Fibroblast of gingiva (primary cell): ENCODE results near the gene EXOC4.
"Not testable (repeated sequence)": the region's sequence is repeated elsewhere in the genome, so short reads cannot be mapped to it uniquely, and the experiment has no call there.

Experiments
- DNase-seq: peaks from one replicate; pipeline ENCODE4 v3.0.0-alpha.2; 2011; ENCODE audit warnings: low read depth

The EXOC4 gene

DNA sequence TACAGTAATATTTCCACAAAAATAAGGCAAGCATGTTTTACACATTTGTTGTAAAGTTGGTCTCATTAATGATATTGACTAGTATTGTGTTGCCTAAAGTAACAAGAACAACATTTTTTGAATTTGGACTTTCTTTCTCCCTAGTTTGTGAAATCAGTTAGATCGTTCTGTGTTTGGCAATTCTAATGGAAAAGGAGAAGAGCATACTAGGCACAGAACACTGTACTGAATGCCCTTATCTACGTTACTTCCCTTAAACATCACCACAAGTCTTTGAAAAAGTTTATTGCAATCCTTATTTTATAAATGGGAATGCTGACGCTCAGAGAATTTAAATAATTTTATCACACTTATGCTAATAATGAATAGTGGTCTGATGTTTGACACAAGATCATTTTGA lies 372.2 kb downstream of the EXOC4 start:
- DNase-seq = no peak

DNA sequence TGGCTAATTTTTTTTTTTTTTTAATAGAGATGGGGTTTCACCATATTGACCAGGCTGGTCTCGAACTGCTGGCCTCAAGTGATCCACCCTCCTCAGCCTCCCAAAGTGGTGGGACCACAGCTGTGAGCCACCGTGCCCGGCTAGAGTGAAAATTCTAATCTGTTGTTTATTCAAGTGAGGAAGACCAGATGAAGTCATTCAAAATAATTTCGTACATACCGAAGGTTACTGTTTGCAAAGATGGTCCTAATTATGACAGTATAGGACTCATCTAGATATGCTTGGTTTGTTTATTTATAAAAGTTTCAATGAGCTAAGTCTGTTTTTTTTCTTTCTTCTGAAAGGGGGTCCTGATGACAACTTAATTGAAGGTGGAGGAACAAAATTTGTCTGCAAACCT lies 376.8 kb downstream of the EXOC4 start:
- peak; percentile 68 for DNase-seq

GRCh38 chr7:133633055-133633454 lies 380.2 kb downstream of the EXOC4 start:
- DNase-seq = peak; percentile 52

DNA sequence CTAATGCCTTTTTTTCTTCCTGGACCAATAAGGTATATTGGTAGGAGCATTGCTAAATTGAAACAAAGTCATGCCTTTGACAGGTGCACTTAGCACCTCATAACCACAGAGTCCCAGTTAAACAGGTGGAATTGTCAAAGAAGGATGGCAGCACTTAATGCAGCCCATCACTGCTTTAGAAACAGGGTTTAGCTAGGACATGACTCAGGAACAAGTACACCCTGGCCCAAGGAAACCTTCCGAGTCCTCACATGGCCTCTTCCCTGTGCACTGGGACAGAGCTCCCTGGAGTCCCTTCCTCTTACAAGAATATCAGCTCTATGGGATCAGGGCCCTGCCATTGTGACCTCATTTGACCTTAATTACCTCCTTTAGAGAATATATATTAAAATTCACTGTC lies 382.7 kb downstream of the EXOC4 start:
- DNase-seq = no peak

GRCh38 chr7:133638857-133639256 lies 386.0 kb downstream of the EXOC4 start:
- no peak for DNase-seq

DNA sequence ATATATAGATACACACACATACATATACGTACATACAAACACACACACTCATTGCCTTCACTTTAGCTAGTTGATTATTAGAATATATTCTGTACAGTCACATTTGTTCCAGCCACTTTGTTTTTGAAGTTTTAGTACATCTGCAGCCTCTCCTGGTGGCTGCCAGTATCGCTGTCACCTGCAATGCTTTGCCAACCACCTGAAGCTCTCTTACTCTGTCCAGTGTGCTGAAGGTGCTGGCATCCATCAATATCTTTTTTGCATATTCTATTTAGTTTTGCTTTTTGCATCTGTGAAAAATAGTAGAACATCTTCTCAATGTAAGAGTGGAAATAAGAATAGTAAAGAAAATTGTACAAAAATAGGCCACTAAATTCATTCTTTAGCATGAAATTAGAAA lies 388.6 kb downstream of the EXOC4 start:
- no peak for DNase-seq

GRCh38 chr7:133642907-133643306 lies 390.0 kb downstream of the EXOC4 start:
- no peak for DNase-seq

GRCh38 chr7:133643652-133644051 lies 390.8 kb downstream of the EXOC4 start:
- not testable (repeated sequence) for DNase-seq

DNA sequence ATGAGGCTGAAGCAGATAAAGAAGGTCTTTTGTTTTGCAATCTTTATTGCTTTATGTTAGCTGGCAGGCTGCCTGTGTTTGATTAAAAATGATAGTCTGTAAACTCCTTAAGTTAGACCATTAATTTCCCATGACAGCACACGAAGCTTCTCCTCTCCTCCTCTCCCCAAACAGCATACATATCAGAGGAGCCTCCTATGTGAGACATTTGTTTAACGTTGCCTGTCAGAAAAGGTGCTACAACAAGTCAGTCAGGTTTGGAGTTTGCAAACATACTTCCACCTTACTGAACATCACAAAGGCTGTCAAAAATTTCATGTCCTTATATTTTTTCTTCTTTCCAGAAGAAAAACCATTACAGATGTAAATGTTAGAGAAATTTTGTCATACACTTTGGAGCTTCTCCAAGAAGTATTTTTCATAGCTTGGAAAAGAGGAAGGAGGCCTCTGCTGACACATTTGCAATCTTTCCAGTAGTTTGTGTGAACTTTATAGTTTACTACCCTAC lies 393.1 kb downstream of the EXOC4 start:
- DNase-seq = no peak

DNA sequence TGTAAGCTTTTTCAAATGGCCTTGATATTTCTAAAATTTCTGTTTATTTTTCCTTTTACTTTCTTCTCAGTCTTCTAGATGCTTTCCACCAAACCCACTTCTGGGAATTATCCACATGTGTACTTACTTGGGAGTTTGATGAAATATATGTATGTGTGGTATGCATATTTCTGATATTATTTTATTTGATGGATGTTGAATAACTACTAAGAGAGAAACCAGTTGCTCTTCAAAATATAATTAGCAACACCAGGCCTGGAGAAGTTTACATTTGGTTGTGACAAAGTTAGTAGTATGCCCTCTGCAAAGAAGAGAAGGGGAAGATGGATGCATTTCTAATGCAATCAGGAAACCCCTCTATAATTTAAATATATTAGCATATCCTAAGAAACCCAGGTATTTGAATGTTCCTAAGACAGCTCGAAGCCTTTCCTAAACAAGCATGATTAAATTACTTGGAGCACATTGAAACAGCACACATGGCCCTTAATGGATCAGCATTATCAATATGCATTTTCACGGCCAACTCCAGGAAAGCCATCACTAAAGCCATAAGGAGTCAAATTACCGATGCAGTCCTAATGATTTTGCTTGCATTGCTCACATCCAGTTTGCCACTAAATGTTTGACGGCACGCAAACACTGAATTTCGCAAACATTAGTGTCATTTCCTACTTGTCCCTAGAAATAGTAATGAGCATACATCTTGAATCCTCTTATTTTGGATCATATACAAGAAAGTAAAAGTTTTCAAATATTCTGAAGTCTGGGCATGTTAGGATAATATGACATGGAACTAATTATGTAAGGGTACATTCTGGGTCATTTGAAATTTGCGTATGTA lies 393.8 kb downstream of the EXOC4 start:
- DNase-seq = no peak

DNA sequence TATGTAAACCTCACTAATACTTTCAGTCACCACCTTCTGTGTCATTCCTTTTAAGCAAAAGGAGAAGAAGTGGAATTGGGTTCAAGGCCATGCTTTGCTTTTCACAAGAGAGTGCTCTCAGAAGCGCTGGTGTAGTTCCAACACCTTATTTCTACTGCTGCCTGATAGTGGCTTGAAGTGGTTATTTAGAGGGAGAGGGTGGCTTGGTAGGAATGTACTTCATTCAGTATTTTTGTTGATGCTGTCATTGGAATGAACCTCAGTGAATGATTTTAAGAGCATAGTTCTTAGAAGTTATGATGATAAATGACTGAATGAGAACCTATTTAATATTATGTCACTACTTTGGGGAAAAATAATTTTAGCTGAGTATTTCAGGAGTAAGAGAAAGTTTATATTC lies 396.7 kb downstream of the EXOC4 start:
- DNase-seq = no peak

DNA sequence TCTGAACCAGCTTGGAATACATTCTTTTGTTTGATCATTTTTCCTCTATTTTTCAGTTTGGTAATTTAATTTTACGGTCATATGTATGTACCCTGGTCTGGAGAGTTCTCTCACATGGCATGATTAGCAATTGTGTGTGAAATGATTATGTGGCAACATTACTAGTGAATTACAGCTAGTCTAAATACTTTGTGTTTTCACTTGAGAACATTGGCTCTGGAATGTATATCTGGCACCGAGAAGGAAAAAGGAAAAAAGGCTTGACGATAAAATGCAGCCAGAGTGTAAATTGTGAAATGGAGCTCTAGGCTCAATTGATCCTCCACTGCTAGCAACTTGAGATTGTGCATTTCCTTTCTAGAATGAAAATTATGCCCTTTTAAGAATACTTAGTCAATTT lies 397.2 kb downstream of the EXOC4 start:
- peak; percentile 93 for DNase-seq

DNA sequence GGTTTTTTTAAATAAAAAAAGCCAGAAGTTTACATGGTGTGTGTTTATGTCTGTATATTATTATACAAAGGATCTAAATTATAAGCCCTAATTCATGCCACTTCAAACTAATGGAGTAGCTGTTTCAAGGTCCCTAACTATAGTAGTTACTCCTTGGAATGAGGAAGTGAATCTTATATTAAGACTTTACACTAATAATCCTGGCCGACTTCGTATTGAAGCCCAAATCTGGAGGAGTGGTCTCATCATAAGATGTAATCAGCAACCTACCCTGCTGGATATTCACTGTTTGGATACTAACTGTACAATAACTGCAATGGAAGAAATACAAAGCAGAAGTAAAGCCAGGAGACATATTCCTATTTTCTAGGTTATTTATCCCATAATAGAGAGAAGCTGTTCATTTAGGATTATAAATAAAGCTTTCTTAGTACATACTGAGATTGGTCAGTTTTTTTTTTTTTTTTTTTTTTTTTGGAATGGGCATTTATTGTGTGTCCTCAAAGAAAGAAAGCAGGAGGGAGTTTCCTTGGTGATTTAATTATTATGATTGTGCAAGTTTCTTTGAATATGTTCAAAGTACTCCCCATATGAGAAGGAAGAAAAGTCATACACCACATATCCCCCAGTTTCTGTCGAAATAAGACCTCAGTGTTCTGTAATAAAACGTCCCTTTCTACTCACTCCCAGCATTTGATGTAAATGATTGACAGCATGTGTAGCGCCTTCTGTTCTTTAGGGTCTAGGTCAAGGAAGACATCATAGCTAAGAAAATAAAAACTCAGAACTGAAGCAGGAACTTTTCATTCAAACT lies 397.8 kb downstream of the EXOC4 start:
- DNase-seq = peak; percentile 67

- DNase-seq = peak; percentile 13
Observed at GRCh38 chr7:133652547-133652946, 399.7 kb downstream of the EXOC4 start.

DNA sequence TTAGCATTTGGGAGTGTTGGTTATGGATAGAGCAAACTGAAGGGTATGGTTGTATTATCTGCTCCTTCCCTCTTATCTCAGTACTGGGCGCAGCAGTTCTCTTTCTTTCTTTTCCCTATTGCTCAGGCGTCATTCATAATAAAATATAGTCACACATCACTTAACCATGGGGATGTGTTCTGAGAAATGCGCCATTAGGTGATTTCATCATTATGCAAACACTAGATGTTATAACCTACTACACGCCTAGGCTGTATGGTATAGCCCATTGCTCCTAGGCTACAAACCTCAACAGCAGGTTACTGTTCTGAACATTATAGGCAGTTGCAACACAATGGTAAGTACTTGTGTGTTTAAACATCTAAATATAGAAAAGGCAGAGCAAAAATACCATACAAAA lies 401.7 kb downstream of the EXOC4 start:
- no peak for DNase-seq

DNA sequence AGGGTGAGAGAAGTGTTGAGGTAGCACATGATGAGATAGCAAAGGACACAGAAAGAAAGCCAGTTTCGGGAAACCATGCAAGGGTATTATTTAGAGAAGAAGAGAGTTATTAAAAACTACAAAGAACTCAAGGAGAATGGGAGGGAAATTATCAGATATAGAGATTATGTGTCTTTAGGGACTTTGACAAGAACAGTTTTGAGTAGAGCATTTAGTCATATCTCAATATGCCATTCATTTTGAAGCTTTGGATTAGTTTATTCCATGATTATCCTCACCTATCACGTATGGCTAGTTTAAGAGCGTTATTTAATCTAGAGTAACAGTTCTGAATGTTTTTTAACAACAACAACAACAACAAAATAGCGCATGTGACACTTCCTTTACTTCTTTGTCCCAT lies 409.4 kb downstream of the EXOC4 start:
- DNase-seq = no peak

GRCh38 chr7:133662830-133663229 lies 410.0 kb downstream of the EXOC4 start:
- DNase-seq = no peak

DNA sequence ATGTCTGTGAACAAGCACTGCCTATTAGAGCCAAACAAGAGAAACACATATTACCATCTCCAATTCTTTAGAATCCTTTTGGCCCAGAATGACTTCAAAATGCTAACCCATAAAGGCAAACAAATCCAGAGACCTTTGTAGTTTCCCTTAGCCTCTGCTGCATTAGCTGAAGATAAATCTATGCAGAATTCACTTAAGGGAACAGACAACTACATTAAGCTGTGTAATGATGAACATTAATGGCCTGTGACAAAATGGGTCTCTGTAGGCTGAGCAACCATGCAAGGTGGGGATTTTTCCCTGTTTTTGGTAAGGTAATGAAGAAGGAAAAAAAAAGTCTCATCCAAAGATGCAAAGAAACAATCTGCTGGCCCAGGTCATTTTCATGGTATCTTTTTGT lies 411.6 kb downstream of the EXOC4 start:
- DNase-seq = no peak

- DNase-seq = peak; percentile 7
Observed at GRCh38 chr7:133668296-133669060, 415.6 kb downstream of the EXOC4 start.

GRCh38 chr7:133669061-133669455 lies 416.2 kb downstream of the EXOC4 start:
- DNase-seq = no peak

- no peak for DNase-seq
Observed at GRCh38 chr7:133670250-133670649, 417.4 kb downstream of the EXOC4 start.

- no peak for DNase-seq
Observed at GRCh38 chr7:133672866-133673265, 420.0 kb downstream of the EXOC4 start.
